ENCODE measurements around the gene A1CF. TPM values are rescaled to one million over a fixed set of nuclear protein-coding genes. Genes with fewer than 3 reads are reported as not detected.

Gene A1CF
- total RNA-seq, 6 experiments from 2014 or later: 101 to 261 (median 171) TPM

DNA sequence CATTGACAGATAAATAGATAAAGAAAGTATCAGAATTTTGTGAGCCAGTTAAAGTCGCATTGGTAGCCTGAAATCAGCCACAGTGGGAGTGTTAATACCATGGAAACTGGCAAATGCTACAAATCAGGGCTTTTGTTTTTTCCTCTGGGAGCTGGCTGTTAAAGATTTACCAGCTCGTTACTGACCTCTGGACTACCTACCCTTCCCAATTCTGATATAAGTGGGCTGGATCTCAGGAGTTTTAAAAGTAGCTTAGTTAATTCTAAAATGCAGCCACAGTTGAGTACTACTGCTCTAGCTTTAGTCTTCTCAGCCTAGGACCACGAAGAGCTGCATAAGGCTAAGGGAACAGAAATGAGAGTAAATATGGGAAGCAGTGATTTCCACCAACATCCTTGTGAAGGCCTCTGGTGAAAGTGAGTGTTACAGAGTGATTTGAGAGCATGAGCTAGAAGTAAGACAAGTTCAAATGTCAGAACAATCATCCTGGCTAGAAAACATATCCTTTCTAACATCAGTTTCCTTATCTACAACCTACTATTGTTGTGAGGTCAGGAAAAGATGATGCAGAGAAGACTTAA lies 53.2 kb downstream of the A1CF start:
- H3K9me3 ChIP-seq: no peaks in the 10 kb centered on the region
- no peaks in the 10 kb centered on the region for H3K27me3 ChIP-seq
- peak overlapping the region; percentile 55 to 73 (median 71) for H3K27ac ChIP-seq
- intact Hi-C loops (cut with DNase I): no loop called here
- H3K4me3 ChIP-seq: no peak overlapping the region
- ATAC-seq (peak; percentile 90 to 96 (median 94)), DNase-seq (peak in 1 of 3 donors; percentile 56)
- H3K36me3 ChIP-seq: peaks cover 0 to 16% (median 7%) of the 10 kb centered on the region in 4 donors
- WGBS (ENCODE audit: insufficient coverage, low coverage, low lambda C conversion rate, missing lambda C conversion rate): 9% methylated on average over 3 of the region's 3 CpGs
- H3K4me1 ChIP-seq: peaks cover 0 to 46% (median 21%) of the 10 kb centered on the region in 4 donors
- TF ChIP-seq, protein P1, sequence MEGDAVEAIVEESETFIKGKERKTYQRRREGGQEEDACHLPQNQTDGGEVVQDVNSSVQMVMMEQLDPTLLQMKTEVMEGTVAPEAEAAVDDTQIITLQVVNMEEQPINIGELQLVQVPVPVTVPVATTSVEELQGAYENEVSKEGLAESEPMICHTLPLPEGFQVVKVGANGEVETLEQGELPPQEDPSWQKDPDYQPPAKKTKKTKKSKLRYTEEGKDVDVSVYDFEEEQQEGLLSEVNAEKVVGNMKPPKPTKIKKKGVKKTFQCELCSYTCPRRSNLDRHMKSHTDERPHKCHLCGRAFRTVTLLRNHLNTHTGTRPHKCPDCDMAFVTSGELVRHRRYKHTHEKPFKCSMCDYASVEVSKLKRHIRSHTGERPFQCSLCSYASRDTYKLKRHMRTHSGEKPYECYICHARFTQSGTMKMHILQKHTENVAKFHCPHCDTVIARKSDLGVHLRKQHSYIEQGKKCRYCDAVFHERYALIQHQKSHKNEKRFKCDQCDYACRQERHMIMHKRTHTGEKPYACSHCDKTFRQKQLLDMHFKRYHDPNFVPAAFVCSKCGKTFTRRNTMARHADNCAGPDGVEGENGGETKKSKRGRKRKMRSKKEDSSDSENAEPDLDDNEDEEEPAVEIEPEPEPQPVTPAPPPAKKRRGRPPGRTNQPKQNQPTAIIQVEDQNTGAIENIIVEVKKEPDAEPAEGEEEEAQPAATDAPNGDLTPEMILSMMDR (IDR thresholded peaks at IDR 0.05): no peak
- no peak for TF ChIP-seq POLR2A (IDR thresholded peaks at IDR 0.05)

DNA sequence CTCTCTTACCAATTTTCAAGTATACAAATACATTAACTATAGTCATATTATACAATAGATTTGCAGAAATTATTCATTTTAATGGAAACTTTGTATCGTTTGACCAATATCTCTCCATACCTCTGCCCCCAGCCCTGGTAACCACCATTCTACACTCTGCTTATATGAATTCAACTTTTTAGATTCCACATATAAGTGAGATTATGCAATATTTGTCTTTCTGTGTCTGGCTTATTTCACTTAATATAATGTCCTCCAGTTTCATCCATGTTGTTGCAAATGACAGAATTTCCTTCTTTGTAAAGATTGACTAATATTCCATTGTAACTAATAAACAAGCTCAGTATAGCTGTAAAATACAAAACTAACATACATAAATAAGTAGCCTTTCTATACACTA lies 55.4 kb downstream of the A1CF start:
- no peak for DNase-seq
- no peaks in the 10 kb centered on the region for H3K9me3 ChIP-seq
- H3K27ac ChIP-seq: no peak overlapping the region
- no peak overlapping the region for H3K4me3 ChIP-seq
- WGBS (ENCODE audit: insufficient coverage, low coverage, low lambda C conversion rate, missing lambda C conversion rate): 93% methylated on average over 1 of the region's 1 CpG
- peaks cover 0 to 23% (median 8%) of the 10 kb centered on the region in 4 donors for H3K36me3 ChIP-seq
- H3K4me1 ChIP-seq: peaks cover 0 to 45% (median 21%) of the 10 kb centered on the region in 4 donors
- H3K27me3 ChIP-seq: no peaks in the 10 kb centered on the region
- no peak for TF ChIP-seq POLR2A (IDR thresholded peaks at IDR 0.05)
- TF ChIP-seq, protein P1 (IDR thresholded peaks at IDR 0.05): no peak
- ATAC-seq: no peak
- intact Hi-C loops (cut with DNase I): no loop called here

DNA sequence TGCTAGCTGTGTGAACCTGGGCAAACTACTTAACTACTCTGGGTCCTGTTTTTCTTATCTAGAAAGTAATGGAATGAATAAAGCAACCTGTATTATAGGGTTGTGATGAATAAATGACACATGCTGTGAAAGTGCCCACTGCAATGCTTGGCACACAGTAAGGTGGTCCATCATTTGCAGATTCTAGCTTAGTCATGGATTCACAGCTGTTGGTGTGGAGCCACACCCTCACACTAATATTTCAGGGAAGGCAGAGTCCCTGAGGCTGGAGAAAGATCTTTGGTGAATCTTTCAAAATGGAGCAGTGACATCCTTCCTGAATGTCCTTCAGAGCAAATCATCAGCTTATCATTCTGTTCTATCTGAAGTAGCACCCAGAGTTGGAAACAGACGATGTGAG lies 60.6 kb downstream of the A1CF start:
- Histone ChIP-seq H3K36me3 (peaks cover 0 to 44% (median 13%) of the 10 kb centered on the region in 4 donors), H3K27me3 (no peaks in the 10 kb centered on the region), H3K4me1 (peaks cover 0 to 11% (median 0%) of the 10 kb centered on the region in 4 donors), H3K4me3 (no peak overlapping the region), H3K9me3 (no peaks in the 10 kb centered on the region), H3K27ac (no peak overlapping the region)
- ATAC-seq (peak in 1 of 4 donors; percentile 13), DNase-seq (no peak)
- intact Hi-C loops (cut with DNase I): no loop called here
- TF ChIP-seq POLR2A (IDR thresholded peaks at IDR 0.05): no peak
- TF ChIP-seq, protein P1 (IDR thresholded peaks at IDR 0.05): no peak
- 57% methylated on average over 1 of the region's 1 CpG for WGBS (ENCODE audit: insufficient coverage, low coverage, low lambda C conversion rate, missing lambda C conversion rate)

DNA sequence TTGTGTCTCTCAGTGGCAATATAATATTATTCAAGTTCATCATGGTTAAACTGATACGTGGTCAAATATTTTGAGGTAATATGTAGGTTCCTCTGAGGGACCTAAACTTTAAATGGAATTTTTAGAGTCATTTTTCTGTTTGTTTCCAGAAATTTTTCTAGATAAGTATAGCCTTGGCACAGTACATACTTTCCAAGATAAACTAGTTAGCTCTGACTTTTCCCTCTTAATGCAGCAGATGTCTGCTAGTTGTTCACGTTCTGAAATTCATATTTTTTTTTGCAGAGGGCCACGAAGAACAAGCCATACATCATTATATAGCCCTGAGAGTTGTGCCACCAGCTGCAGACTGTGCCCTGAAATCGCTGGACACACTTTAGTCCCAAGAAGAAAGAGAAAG lies 61.6 kb downstream of the A1CF start:
- Histone ChIP-seq H3K4me3 (no peak overlapping the region), H3K27ac (no peak overlapping the region), H3K36me3 (peaks cover 0 to 54% (median 20%) of the 10 kb centered on the region in 4 donors), H3K4me1 (peaks cover 0 to 6% (median 0%) of the 10 kb centered on the region in 4 donors), H3K9me3 (no peaks in the 10 kb centered on the region), H3K27me3 (no peaks in the 10 kb centered on the region)
- intact Hi-C loops (cut with DNase I): no loop called here
- WGBS (ENCODE audit: insufficient coverage, low coverage, low lambda C conversion rate, missing lambda C conversion rate): 63% methylated on average over 4 of the region's 4 CpGs
- no peak for DNase-seq
- TF ChIP-seq, protein P1 (IDR thresholded peaks at IDR 0.05): no peak
- no peak for TF ChIP-seq POLR2A (IDR thresholded peaks at IDR 0.05)
- no peak for ATAC-seq

Data from right lobe of liver (tissue), 6 donors.